ENCODE measurements around the gene C16orf89.

C16orf89 gene

GRCh38 chr16:5033256-5034166 lies 32.2 kb downstream of the C16orf89 start, which contains the start of gene NAGPA:
Gene NAGPA (minus strand): TSS chr16:5033935. CDS start chr16:5033914, 21 bp downstream.
- peak; percentile 51 to 75 for DNase-seq (ENCODE audit: extremely low read depth in 1 of 2, low read depth in 1 of 2)

- DNase-seq (ENCODE audit: extremely low read depth in 1 of 2, low read depth in 1 of 2) = no peak
Measured at GRCh38 chr16:5032748-5033167, 33.0 kb downstream of the C16orf89 start.

DNA sequence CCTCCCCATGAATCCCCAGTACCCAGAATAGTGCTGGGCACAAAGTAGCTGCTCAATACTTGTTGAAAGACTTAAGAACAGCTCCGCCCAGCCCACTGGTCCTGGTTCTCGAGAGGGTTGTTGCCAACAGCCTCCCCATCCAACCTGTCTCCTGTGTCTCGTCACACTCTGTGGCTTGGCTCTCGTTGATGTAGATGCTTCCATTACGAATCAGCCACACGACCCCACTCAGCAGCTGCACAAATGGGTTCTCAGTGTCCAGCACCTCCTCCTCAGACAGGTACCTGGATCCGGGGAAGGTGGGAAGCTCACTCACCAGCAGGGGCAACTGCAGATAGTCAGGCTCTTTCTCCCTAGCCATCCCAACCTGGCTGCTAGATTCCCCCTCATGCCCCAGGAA lies 34.2 kb downstream of the C16orf89 start:
- no peak for DNase-seq (ENCODE audit: extremely low read depth in 1 of 2, low read depth in 1 of 2)

- no peak for DNase-seq (ENCODE audit: extremely low read depth in 1 of 2, low read depth in 1 of 2)
Measured at GRCh38 chr16:5030251-5030870, 35.4 kb downstream of the C16orf89 start.

GRCh38 chr16:5028950-5029475 lies 36.7 kb downstream of the C16orf89 start:
- DNase-seq (ENCODE audit: extremely low read depth in 1 of 2, low read depth in 1 of 2) = no peak

DNA sequence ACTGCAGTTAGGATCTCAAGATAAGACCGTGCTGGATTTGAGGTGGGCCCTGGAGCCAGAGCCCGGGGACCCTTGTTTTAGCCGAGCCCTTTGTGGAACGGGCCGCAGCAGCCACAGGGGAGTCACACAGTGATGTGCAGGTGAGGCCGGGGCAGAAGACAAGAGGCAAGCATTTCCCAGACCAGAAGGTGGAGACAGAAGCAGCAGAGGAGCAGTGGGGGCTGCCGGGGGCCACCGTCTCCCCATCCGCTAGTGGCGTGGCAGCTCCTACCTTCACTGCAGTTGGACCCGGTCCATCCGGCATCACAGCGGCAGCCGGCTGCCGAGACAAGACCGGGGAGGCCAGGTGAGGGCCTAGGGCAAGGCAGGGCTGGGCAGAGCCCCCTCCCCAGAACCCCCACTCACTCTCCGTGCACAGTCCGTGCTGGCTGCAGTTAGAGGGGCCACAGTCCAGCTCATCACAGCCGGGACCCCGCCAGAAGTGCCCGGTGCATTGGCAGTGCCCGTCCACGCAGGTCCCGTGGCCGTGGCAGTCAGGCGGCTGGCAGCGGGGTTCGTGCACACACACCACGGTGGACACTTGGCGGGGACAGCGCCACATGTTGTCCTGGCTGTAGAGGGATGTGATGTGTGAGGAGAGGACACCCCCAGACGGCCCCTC lies 38.1 kb downstream of the C16orf89 start:
- no peak for DNase-seq (ENCODE audit: extremely low read depth in 1 of 2, low read depth in 1 of 2)

GRCh38 chr16:5027086-5027485 lies 38.7 kb downstream of the C16orf89 start:
- DNase-seq (ENCODE audit: extremely low read depth in 1 of 2, low read depth in 1 of 2) = no peak

GRCh38 chr16:5026664-5027063 lies 39.1 kb downstream of the C16orf89 start:
- DNase-seq (ENCODE audit: extremely low read depth in 1 of 2, low read depth in 1 of 2) = no peak

DNA sequence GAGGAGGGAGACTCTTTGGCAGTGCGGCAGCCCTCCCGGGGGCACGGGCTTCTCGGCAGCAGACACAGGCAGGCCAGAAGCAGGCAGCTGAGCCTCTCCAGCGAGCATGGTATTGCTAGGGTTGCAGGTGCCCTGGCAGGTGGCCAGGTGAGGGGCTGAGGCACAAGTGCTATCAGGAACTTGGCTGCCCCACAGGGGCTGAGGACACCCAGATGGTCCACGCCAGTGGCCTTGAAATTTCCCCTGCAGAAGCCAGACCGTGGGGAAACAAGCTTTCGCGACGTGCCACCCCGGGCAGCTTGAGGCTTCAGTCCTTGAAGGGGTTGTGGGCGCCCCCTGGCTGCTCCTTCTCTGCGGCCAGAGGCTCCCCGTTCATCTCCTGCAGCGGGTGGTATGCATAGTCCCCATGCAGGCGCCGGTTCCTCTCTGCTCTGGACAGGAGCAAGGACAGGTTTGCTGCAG lies 40.6 kb downstream of the C16orf89 start:
- DNase-seq (ENCODE audit: extremely low read depth in 1 of 2, low read depth in 1 of 2) = no peak

DNA sequence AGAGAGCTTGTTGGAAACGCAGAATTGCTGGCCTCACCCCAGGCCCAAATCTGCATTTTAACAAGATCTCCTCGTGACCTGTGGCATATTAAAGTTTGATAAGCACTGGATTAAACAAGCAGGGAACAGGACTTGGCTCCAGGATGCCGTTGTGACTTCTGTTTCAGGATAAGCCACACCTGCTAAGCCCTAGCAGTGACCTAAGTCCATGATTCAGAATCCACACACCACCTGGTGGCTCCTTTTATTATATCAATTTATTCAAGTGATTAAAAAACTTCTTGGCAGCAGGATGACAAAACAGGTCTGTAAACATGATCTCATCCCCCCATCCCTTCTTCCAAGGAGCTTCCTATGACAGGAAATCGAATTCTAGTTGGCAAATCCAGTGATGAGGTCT lies 41.1 kb downstream of the C16orf89 start:
- DNase-seq (ENCODE audit: extremely low read depth in 1 of 2, low read depth in 1 of 2) = no peak

DNA sequence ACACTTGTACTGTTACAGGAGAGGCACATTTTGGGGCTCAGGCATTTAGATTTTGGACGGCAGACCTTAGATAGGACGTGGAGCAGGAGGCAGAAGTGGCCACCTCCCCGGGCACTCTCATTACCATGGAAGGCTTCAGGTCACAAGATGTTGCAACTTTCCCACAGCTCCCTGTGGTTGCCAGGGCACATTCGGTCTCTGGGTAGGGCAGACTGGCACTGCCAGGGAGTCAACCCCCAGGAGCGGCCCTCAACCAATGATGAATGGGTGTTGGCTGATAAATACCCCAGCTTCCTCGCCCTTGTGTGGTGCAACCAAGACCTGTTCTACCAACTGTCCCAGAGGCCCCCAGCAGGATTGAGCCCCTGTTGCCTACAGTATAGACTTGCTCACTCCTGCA lies 43.2 kb downstream of the C16orf89 start:
- DNase-seq (ENCODE audit: extremely low read depth in 1 of 2, low read depth in 1 of 2) = no peak

GRCh38 chr16:5020551-5020950 lies 45.2 kb downstream of the C16orf89 start:
- DNase-seq (ENCODE audit: extremely low read depth in 1 of 2, low read depth in 1 of 2) = no peak

DNA sequence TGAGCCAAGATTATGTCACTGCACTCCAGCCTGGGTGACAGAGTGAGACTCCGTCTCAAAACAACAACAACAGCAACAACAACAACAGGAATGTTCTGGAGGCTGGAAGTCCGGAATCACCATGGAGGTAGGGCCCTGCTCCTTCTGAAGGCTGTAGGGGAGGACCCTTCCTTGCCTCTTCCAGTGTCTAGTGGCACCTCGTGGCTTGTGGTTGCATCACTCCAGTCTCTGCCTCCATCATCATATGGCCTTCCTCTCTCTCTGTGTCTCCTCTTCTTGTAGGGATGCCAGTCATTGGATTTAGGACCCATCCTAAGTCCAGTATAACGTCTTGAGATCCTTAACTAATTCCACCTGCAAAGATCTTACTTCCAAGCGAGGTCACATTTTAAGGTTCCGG lies 46.0 kb downstream of the C16orf89 start:
- DNase-seq (ENCODE audit: extremely low read depth in 1 of 2, low read depth in 1 of 2) = no peak

- no peak for DNase-seq (ENCODE audit: extremely low read depth in 1 of 2, low read depth in 1 of 2)
Measured at GRCh38 chr16:5018793-5019192, 47.0 kb downstream of the C16orf89 start.

DNA sequence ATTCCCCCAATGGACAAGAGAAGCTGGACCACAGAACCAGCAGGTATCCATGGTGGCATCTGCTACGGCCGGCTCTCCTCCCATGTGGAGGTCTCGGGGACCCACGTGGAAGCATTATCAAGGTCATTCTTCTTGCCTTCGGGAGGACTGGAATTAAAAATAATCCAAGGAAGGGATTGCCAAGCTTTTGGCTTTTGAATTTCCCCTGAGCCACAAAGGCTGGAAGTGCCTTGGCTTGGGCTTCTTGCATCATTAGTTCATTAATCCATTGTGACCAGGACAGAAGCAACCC lies 48.1 kb downstream of the C16orf89 start:
- no peak for DNase-seq (ENCODE audit: extremely low read depth in 1 of 2, low read depth in 1 of 2)

- DNase-seq (ENCODE audit: extremely low read depth in 1 of 2, low read depth in 1 of 2) = no peak
Measured at GRCh38 chr16:5016967-5017677, 48.6 kb downstream of the C16orf89 start.

GRCh38 chr16:5015887-5016286 lies 49.9 kb downstream of the C16orf89 start:
- no peak for DNase-seq (ENCODE audit: extremely low read depth in 1 of 2, low read depth in 1 of 2)

DNA sequence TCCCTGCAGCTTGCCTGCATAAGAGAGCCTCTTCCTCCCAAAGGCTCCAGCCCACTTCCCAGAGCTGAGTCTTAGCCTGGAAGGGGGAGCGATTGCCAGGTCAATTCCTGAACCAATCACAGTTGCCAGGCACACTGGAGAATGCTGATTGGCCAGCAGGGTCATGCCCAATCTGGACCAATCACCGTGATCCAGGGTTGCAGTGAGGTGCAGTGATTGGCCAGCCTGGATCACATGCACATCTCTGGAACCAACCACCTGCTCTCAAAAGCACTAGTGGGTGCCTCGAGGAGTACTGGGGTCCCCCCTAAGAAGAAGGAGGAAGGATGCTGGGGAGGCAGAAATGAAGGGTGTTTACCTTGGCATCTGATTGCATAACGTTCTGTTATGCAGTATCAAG lies 50.4 kb downstream of the C16orf89 start:
- no peak for DNase-seq (ENCODE audit: extremely low read depth in 1 of 2, low read depth in 1 of 2)

DNA sequence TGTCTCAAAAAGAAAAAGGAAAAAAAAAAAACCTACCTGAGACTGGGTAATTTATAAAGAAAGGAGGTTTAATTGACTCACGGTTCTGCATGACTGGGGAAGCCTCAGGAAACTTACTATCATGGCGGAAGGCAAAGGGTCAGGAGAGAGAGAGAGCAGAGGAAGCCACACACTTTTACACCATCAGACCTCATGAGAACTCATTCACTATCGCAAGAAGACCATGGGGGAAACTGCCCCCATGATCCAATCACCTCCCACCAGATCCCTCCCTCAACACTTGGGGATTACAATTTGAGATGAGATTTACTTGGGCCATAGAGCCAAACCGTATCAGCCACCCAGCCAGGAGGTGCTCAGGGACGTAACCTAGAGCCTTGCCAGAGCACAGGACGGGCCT lies 52.9 kb downstream of the C16orf89 start:
- DNase-seq (ENCODE audit: extremely low read depth in 1 of 2, low read depth in 1 of 2) = no peak

DNA sequence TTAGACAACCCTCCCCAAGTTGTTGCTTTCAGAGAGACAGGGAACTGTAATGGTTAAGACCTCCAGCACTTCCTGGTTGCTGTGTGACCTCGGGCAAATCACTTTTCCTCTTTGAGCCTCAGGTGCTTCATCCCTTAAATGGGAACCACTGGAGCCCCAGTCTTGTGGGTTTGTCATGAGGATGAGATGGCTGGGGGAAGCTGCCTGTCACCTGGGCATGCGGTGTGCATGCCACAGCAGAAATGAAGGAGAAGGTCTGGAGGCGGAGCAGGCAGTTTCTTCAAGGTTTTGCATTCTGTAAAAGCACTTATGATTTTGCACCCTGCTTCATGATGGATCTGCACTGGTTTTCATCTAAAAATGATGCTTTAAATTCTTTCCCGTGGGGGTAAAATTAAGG lies 54.1 kb downstream of the C16orf89 start:
- no peak for DNase-seq (ENCODE audit: extremely low read depth in 1 of 2, low read depth in 1 of 2)

Measured in activated CD8-positive, alpha-beta memory T cell treated with anti-CD3 and anti-CD28 coated beads for 1 hour (primary cell).